ENCODE measurements around the gene ANKLE2.

- TF ChIP-seq CTCF (IDR thresholded peaks at IDR 0.05), result no peak
- TF ChIP-seq TCF12 (IDR thresholded peaks at IDR 0.05), result no peak
- TF ChIP-seq RAD21 (IDR thresholded peaks at IDR 0.05; ENCODE audit: low read length), result no peak
- TF ChIP-seq SIN3A (IDR thresholded peaks at IDR 0.05; ENCODE audit: borderline replicate concordance, low read depth, low read length), result no peak
- no peak for TF ChIP-seq POLR2AphosphoS5 (IDR thresholded peaks at IDR 0.05; ENCODE audit: low read depth, low read length)
- TF ChIP-seq JUND (IDR thresholded peaks at IDR 0.05), result no peak
- no peak for TF ChIP-seq MAX (IDR thresholded peaks at IDR 0.05; ENCODE audit: low read depth)
- TF ChIP-seq EP300 (IDR thresholded peaks at IDR 0.05; ENCODE audit: borderline replicate concordance in 1 of 2, low read depth in 1 of 2, low read length in 1 of 2), result no peak
- TF ChIP-seq, protein P1, sequence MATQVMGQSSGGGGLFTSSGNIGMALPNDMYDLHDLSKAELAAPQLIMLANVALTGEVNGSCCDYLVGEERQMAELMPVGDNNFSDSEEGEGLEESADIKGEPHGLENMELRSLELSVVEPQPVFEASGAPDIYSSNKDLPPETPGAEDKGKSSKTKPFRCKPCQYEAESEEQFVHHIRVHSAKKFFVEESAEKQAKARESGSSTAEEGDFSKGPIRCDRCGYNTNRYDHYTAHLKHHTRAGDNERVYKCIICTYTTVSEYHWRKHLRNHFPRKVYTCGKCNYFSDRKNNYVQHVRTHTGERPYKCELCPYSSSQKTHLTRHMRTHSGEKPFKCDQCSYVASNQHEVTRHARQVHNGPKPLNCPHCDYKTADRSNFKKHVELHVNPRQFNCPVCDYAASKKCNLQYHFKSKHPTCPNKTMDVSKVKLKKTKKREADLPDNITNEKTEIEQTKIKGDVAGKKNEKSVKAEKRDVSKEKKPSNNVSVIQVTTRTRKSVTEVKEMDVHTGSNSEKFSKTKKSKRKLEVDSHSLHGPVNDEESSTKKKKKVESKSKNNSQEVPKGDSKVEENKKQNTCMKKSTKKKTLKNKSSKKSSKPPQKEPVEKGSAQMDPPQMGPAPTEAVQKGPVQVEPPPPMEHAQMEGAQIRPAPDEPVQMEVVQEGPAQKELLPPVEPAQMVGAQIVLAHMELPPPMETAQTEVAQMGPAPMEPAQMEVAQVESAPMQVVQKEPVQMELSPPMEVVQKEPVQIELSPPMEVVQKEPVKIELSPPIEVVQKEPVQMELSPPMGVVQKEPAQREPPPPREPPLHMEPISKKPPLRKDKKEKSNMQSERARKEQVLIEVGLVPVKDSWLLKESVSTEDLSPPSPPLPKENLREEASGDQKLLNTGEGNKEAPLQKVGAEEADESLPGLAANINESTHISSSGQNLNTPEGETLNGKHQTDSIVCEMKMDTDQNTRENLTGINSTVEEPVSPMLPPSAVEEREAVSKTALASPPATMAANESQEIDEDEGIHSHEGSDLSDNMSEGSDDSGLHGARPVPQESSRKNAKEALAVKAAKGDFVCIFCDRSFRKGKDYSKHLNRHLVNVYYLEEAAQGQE (IDR thresholded peaks at IDR 0.05; ENCODE audit: low read depth, low read length), result no peak
- no peak for TF ChIP-seq TEAD4 (IDR thresholded peaks at IDR 0.05; ENCODE audit: borderline replicate concordance, insufficient read depth)
- TF ChIP-seq CHD2 (IDR thresholded peaks at IDR 0.05; ENCODE audit: low read length, partially characterized antibody), result no peak
- TF ChIP-seq TAF1 (IDR thresholded peaks at IDR 0.05; ENCODE audit: borderline replicate concordance, low read depth, low read length), result no peak
Observed at GRCh38 chr12:132759359-132759758, 2.3 kb downstream of the ANKLE2 start.

All from SK-N-SH (cell line).